ENCODE data around the gene RGS10. TPM values are rescaled to one million over a fixed set of nuclear protein-coding genes. Genes with fewer than 3 reads are reported as not detected.
A peak's percentile ranks its signal among the peaks of the same experiment; 100 is the strongest.
"Not testable (repeated sequence)": the region's sequence is repeated elsewhere in the genome, so short reads cannot be mapped to it uniquely, and the experiment has no call there.

The RGS10 gene
- total RNA-seq, 6 experiments from 2014 or later: 52.6 to 76.4 (median 71.3) TPM

- DNase-seq: no peak
- TF ChIP-seq CTCF (IDR thresholded peaks at IDR 0.05): no peak
- H3K36me3 Mint-ChIP-seq (ENCODE audit: low read depth): no peaks in the 10 kb centered on the region; the same call in 1 of the 2 replicates
- H3K4me3 Mint-ChIP-seq: no peak overlapping the region
- peaks cover 65% of the 10 kb centered on the region for H3K4me1 Mint-ChIP-seq (ENCODE audit: low read depth)
- peak overlapping the region; percentile 12 for H3K27ac Mint-ChIP-seq
- H3K9me3 Mint-ChIP-seq: no peaks in the 10 kb centered on the region
- no peaks in the 10 kb centered on the region; the same call in 1 of the 2 replicates for H3K27me3 Mint-ChIP-seq (ENCODE audit: insufficient read depth)
Measured at GRCh38 chr10:119531067-119531466, 11.5 kb downstream of the RGS10 start.

DNA sequence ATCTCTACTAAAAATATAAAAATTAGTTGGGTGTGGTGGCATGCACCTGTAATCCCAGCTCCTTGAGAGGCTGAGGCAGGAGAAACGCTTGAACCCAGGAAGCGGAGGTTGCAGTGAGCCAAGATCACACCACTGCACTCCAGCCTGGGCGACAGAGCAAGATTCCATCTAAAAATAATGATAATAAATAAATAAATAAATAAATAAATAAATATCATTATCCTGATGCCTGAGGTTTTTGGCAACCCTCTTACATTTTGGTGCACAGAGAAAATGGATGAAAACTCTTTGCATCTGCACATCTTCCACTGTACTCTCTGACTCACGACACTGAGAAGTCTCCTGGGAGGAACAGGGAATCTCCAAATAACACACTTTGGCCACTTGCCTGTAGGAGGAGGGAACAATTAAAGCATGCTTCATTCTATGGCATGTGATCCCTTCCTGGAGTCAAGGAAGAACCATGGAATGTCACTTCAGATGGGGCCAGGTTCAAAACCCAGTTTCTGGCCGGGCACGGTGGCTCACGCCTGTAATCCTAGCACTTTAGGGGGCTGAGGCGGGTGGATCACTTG, 13.8 kb downstream of the RGS10 start:
- Mint-ChIP-seq H3K36me3 (ENCODE audit: low read depth) (peaks cover 15% of the 10 kb centered on the region), H3K27ac (peak overlapping the region; percentile 67), H3K4me1 (ENCODE audit: low read depth) (peaks cover 54% of the 10 kb centered on the region)
- H3K9me3 Mint-ChIP-seq; H3K4me3 Mint-ChIP-seq; H3K27me3 Mint-ChIP-seq (ENCODE audit: insufficient read depth): not testable (repeated sequence)
- DNase-seq: peak; percentile 86
- TF ChIP-seq CTCF (IDR thresholded peaks at IDR 0.05): peak; percentile 25

DNA sequence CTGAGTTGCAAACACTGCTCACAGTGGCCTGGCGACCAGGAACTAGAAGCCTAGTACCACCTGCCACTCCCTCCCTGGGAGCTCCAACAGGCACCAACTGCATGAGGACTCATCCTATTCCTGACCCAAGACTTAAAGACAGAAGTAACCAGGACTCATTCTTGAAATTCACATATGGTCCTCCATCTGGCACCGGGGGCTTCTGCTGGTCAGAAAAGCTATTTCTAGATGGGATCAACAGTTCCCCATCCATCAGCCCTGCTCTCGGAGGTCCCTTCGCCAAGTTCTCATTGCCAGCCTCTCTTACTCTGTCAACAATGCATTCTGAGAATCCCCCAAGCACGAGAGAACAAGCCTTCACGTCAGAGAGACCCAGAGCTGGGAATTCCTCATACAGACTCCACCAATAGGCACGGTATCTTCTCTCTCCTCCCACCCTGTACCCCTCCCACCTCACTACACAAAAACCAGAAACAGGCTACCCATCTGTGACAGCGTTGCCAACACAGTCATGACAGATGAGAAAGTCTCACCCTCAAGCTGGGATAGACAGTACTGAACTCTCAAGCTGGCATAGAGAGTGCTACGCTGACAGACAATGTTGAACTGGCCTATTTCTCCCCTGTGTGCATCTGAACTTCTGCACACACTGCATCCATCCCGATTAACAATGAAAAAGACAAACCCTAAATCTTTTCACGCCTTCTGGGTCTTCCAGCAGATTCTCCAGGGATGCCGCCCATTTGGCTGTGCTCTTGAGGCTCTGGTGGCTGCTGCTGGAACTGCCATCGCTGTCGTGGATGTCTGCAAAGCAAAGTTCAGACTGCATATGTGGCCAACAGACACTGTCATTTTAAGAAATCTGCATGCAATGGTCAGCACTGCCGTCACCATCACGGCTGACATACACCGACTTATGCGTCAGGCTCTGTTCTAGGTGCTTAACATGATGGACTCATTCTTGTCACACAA, 15.6 kb downstream of the RGS10 start:
- Mint-ChIP-seq H3K9me3 (no peaks in the 10 kb centered on the region), H3K4me3 (no peak overlapping the region), H3K27ac (no peak overlapping the region), H3K27me3 (ENCODE audit: insufficient read depth) (peaks cover under 1% of the 10 kb centered on the region; the same call in 1 of the 2 replicates), H3K4me1 (ENCODE audit: low read depth) (peaks cover 50% of the 10 kb centered on the region), H3K36me3 (ENCODE audit: low read depth) (peaks cover 27% of the 10 kb centered on the region)
- TF ChIP-seq CTCF (IDR thresholded peaks at IDR 0.05): peak; percentile 49
- DNase-seq: no peak

GRCh38 chr10:119526149-119526548, 16.4 kb downstream of the RGS10 start:
- Mint-ChIP-seq H3K36me3 (ENCODE audit: low read depth) (peaks cover 30% of the 10 kb centered on the region), H3K9me3 (no peaks in the 10 kb centered on the region), H3K27ac (no peak overlapping the region), H3K4me1 (ENCODE audit: low read depth) (peaks cover 50% of the 10 kb centered on the region), H3K27me3 (ENCODE audit: insufficient read depth) (peaks cover 1% of the 10 kb centered on the region; the same call in 1 of the 2 replicates), H3K4me3 (no peak overlapping the region)
- TF ChIP-seq CTCF (IDR thresholded peaks at IDR 0.05): no peak
- no peak for DNase-seq

GRCh38 chr10:119525116-119525515, 17.4 kb downstream of the RGS10 start:
- no peaks in the 10 kb centered on the region for H3K9me3 Mint-ChIP-seq
- peaks cover 55% of the 10 kb centered on the region for H3K4me1 Mint-ChIP-seq (ENCODE audit: low read depth)
- peaks cover 35% of the 10 kb centered on the region for H3K36me3 Mint-ChIP-seq (ENCODE audit: low read depth)
- TF ChIP-seq CTCF (IDR thresholded peaks at IDR 0.05): no peak
- H3K27ac Mint-ChIP-seq: no peak overlapping the region
- DNase-seq: no peak
- peaks cover 2% of the 10 kb centered on the region; the same call in 1 of the 2 replicates for H3K27me3 Mint-ChIP-seq (ENCODE audit: insufficient read depth)
- no peak overlapping the region for H3K4me3 Mint-ChIP-seq
